A673 (cell line): ENCODE data around the gene CYP2D6.

Experiments used
- CTCF ChIP-seq: fragments of 300-800, 200-600 bp; sonication (generic); conservative IDR thresholded peaks from 2 replicates; pipeline ENCODE4 v1.5.1; 2017; ENCODE audit warnings: low read depth, mild to moderate bottlenecking, antibody characterized with exemption, low read length, moderate library complexity, mixed read lengths
- EZH2 ChIP-seq: fragments of 200-600 bp; sonication (generic); IDR thresholded peaks from 2 replicates; pipeline ENCODE4 v1.6.1; 2017; ENCODE audit warnings: borderline replicate concordance, low read depth, mild to moderate bottlenecking, mixed read lengths, antibody characterized with exemption, low read length; ENCODE audit not compliant: poor library complexity, severe bottlenecking

GRCh38 chr22:42163515-42163914 is 32.9 kb upstream of the CYP2D6 start:
- TF ChIP-seq CTCF = no peak
- no peak for TF ChIP-seq EZH2
